Neural cell (in vitro differentiated cells): ENCODE measurements around the gene NOL9. TPM values are rescaled to one million over a fixed set of nuclear protein-coding genes. Genes with fewer than 3 reads are reported as not detected.

ENCODE experiments used
- H2AFZ ChIP-seq: fragments of 200-600, 300-800 bp; sonication (generic), shearing (Covaris generic); 2 replicates; pipeline ENCODE4 v1.6.0; 2014; ENCODE audit warnings: low read depth, mild to moderate bottlenecking, antibody characterized with exemption, low read length, moderate library complexity
- H3F3A ChIP-seq: fragments of 200-600 bp; shearing (Covaris generic); 2 replicates; pipeline ENCODE4 v1.6.1; 2016; ENCODE audit warnings: mild to moderate bottlenecking, moderate library complexity, mixed read lengths, antibody characterized with exemption, low read length; ENCODE audit not compliant: insufficient read depth, poor library complexity, severe bottlenecking
- H3K27ac ChIP-seq: fragments of 200-600, 300-800 bp; sonication (generic), shearing (Covaris generic); 2 replicates; pipeline ENCODE4 v1.5.1; 2014; ENCODE audit warnings: mild to moderate bottlenecking, low read length, moderate library complexity
- H3K27me3 ChIP-seq: fragments of 300-800, 200-600 bp; sonication (generic), shearing (Covaris generic); 2 replicates; pipeline ENCODE4 v1.6.0; 2014; ENCODE audit warnings: mild to moderate bottlenecking, low read depth, low read length, moderate library complexity; ENCODE audit not compliant: insufficient read depth
- H3K36me3 ChIP-seq: fragments of 300-800, 200-600 bp; sonication (generic), shearing (Covaris generic); 2 replicates; pipeline ENCODE4 v1.5.1; 2014; ENCODE audit warnings: mild to moderate bottlenecking, antibody characterized with exemption, low read length, moderate library complexity; ENCODE audit not compliant: insufficient read depth
- H3K4me2 ChIP-seq: fragments of 300-800, 200-600 bp; sonication (generic), shearing (Covaris generic); 2 replicates; pipeline ENCODE4 v1.6.0; 2014; ENCODE audit warnings: mild to moderate bottlenecking, low read length
- H3K4me3 ChIP-seq: fragments of 300-800, 200-600 bp; sonication (generic), shearing (Covaris generic); 2 replicates; pipeline ENCODE4 v1.5.1; 2014; ENCODE audit warnings: mild to moderate bottlenecking, low read length, moderate library complexity
- H3K79me2 ChIP-seq: fragments of 200-600 bp; shearing (Covaris generic); replicated peaks from 2 replicates; pipeline ENCODE4 v1.6.0; 2014; ENCODE audit warnings: mild to moderate bottlenecking, low read length, moderate library complexity; ENCODE audit not compliant: insufficient read depth
- H3K9ac ChIP-seq: fragments of 300-800, 200-600 bp; sonication (generic), shearing (Covaris generic); 2 replicates; pipeline ENCODE4 v1.6.1; 2016; ENCODE audit warnings: mild to moderate bottlenecking, low read length, mixed read lengths
- H3K9me2 ChIP-seq: fragments of 200-600 bp; shearing (Covaris generic); 2 replicates; pipeline ENCODE4 v1.6.1; 2016; ENCODE audit warnings: mild to moderate bottlenecking, low read length, mixed read lengths; ENCODE audit not compliant: insufficient read depth
- H3K9me3 ChIP-seq: fragments of 200-600, 300-800 bp; sonication (generic), shearing (Covaris generic); 2 replicates; pipeline ENCODE4 v1.6.1; 2016; ENCODE audit warnings: mild to moderate bottlenecking, mixed run types, low read length, moderate library complexity, mixed read lengths
- H4K20me1 ChIP-seq: fragments of 200-600 bp; shearing (Covaris generic); 2 replicates; pipeline ENCODE4 v1.6.1; 2016; ENCODE audit warnings: mild to moderate bottlenecking, mixed run types; ENCODE audit not compliant: insufficient read depth
- EZH2 ChIP-seq: fragments of 200-600, 300-800 bp; shearing (Covaris generic), sonication (generic); IDR thresholded peaks from 2 replicates; pipeline ENCODE4 v1.6.1; 2014; ENCODE audit warnings: antibody characterized with exemption, low read length, borderline replicate concordance, mild to moderate bottlenecking; ENCODE audit not compliant: insufficient read depth, poor library complexity, severe bottlenecking
- polyA plus RNA-seq: library from polyadenylated mRNA; depleted of rRNA; stranded (reverse); fragments of >200 nt; gene quantifications from 2 replicates; pipeline ENCODE4 v1.2.3, GENCODE V29; 2014
- TF ChIP-seq, protein P1 (sequence below): IDR thresholded peaks from 2 replicates; pipeline ENCODE4 v1.6.1; 2012; ENCODE audit warnings: borderline replicate concordance
- TF ChIP-seq, protein P2 (sequence below): fragments of 450-650 bp; IDR thresholded peaks from 2 replicates; pipeline ENCODE4 v1.5.1; 2014; ENCODE audit warnings: antibody characterized with exemption, mild to moderate bottlenecking, moderate library complexity; ENCODE audit not compliant: poor library complexity, severe bottlenecking

Gene NOL9
- polyA plus RNA-seq, 1 donor from 2014 or later: 30.7 TPM

DNA sequence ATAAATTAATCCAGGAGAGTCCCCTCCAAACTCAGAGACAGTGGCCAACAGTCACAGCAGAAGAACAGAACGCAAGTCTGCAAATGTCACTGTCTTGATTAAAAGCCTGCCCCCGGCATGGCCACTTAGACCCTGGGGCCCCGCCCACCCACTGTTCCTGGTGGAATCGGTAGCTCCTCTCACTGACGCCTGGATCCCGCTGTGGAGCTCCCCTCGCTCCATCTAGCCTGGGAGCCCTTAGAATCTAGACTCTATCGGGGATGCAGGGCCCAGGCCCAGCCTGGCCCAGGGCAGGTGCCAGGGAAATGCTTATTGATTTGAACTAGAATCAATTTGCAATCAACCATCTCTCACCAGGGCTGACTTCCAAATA lies 41.4 kb downstream of the NOL9 start:
- Histone ChIP-seq H3K4me3 (no peak overlapping the region), H3K9me2 (no peaks in the 10 kb centered on the region), H3F3A (no peaks in the 10 kb centered on the region), H3K4me2 (no peak overlapping the region), H3K36me3 (no peaks in the 10 kb centered on the region), H4K20me1 (no peaks in the 10 kb centered on the region), H3K79me2 (no peaks in the 10 kb centered on the region), H3K9me3 (no peaks in the 10 kb centered on the region), H2AFZ (no peak overlapping the region), H3K9ac (no peak overlapping the region), H3K27ac (no peak overlapping the region), H3K27me3 (no peaks in the 10 kb centered on the region)
- TF ChIP-seq, protein P1, sequence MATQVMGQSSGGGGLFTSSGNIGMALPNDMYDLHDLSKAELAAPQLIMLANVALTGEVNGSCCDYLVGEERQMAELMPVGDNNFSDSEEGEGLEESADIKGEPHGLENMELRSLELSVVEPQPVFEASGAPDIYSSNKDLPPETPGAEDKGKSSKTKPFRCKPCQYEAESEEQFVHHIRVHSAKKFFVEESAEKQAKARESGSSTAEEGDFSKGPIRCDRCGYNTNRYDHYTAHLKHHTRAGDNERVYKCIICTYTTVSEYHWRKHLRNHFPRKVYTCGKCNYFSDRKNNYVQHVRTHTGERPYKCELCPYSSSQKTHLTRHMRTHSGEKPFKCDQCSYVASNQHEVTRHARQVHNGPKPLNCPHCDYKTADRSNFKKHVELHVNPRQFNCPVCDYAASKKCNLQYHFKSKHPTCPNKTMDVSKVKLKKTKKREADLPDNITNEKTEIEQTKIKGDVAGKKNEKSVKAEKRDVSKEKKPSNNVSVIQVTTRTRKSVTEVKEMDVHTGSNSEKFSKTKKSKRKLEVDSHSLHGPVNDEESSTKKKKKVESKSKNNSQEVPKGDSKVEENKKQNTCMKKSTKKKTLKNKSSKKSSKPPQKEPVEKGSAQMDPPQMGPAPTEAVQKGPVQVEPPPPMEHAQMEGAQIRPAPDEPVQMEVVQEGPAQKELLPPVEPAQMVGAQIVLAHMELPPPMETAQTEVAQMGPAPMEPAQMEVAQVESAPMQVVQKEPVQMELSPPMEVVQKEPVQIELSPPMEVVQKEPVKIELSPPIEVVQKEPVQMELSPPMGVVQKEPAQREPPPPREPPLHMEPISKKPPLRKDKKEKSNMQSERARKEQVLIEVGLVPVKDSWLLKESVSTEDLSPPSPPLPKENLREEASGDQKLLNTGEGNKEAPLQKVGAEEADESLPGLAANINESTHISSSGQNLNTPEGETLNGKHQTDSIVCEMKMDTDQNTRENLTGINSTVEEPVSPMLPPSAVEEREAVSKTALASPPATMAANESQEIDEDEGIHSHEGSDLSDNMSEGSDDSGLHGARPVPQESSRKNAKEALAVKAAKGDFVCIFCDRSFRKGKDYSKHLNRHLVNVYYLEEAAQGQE: no peak
- TF ChIP-seq, protein P2, sequence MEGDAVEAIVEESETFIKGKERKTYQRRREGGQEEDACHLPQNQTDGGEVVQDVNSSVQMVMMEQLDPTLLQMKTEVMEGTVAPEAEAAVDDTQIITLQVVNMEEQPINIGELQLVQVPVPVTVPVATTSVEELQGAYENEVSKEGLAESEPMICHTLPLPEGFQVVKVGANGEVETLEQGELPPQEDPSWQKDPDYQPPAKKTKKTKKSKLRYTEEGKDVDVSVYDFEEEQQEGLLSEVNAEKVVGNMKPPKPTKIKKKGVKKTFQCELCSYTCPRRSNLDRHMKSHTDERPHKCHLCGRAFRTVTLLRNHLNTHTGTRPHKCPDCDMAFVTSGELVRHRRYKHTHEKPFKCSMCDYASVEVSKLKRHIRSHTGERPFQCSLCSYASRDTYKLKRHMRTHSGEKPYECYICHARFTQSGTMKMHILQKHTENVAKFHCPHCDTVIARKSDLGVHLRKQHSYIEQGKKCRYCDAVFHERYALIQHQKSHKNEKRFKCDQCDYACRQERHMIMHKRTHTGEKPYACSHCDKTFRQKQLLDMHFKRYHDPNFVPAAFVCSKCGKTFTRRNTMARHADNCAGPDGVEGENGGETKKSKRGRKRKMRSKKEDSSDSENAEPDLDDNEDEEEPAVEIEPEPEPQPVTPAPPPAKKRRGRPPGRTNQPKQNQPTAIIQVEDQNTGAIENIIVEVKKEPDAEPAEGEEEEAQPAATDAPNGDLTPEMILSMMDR: no peak

DNA sequence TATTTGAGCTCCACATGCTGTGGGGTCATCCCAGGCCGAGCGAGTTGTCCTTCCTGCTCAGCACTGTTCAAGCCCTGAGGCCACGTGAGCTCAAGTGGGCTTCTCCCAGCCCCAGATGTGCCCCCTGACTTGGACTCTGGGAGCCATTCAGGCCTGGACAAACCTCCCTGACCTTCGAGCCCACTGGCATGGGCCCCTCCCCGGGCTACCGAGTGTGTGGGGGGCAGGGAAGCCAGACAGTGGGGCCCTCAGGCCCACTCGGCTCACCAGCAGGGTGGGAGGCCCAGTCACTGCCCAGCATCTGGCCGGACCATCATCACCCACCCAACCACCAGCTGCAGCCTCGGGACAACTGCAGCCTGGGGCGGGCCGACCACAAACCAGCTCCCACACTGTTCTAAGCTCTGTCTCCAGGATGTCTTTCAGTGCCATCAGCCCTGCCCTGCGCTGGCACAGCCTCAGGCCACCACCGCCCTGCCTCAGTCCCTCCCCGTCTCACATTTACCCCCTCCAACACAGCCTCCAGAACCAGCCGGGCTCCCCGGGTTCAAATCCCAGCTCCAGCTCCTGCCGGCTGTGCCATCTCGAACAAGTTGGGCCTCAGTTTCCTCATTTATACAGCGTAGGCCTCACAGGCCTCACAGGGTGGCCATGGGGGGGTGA lies 41.9 kb downstream of the NOL9 start:
- Histone ChIP-seq H3F3A (no peaks in the 10 kb centered on the region), H3K4me2 (no peak overlapping the region), H3K4me3 (no peak overlapping the region), H3K9me3 (no peaks in the 10 kb centered on the region), H3K27me3 (no peaks in the 10 kb centered on the region), H3K9ac (no peak overlapping the region), H3K9me2 (no peaks in the 10 kb centered on the region), H3K79me2 (no peaks in the 10 kb centered on the region), H4K20me1 (no peaks in the 10 kb centered on the region), H3K27ac (no peak overlapping the region), H3K36me3 (no peaks in the 10 kb centered on the region), H2AFZ (no peak overlapping the region)
- TF ChIP-seq, protein P1: no peak
- no peak for TF ChIP-seq EZH2
